SK-MEL-5 (cell line): ENCODE results near the gene MUC4. TPM values are rescaled to one million over a fixed set of nuclear protein-coding genes. Genes with fewer than 3 reads are reported as not detected.

Experiments used
- DNase-seq: peaks from one replicate; pipeline ENCODE4 v3.0.0-alpha.2; 2016; ENCODE audit warnings: low read depth, low spot score
- in situ Hi-C: cut with HindIII; loops from 2 replicates; pipeline ENCODE4 v1.10.0; 2016; ENCODE audit warnings: low sequenced_read_pairs, high pct_unique_total_duplicates, low pct_unique_long_range_greater_than_20kb
- total RNA-seq: library from RNA; depleted of rRNA; stranded (reverse); fragments of >200 nt; shearing (Covaris generic); gene quantifications from 2 replicates; pipeline ENCODE4 v1.2.3, GENCODE V29; 2014

Gene MUC4
- total RNA-seq, 1 experiment from 2014 or later, result not detected

- in situ Hi-C loops, result no loop called here
- no peak for DNase-seq
Observed at GRCh38 chr3:195770081-195770840, 41.5 kb downstream of the MUC4 start.

DNA sequence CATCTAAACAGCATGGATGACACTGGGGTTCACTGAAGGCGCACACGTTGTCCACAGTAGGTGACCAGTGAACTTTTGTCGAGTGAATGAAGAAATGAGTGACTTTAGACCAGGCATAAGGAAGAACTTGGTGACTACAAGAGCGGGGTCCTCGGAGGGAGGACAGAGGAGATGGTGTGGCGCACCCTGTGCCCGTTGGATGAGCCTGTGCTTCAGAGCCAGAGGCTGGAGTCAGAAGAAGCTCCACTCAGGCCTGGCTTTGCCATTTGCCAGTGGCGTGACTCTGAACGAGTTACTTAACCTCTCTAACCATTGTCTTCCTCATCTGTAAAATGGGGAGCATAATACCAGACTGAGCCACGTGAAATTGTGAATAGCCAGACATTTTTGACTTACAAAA, 42.2 kb downstream of the MUC4 start:
- DNase-seq, result no peak
- in situ Hi-C loops, result no loop called here

GRCh38 chr3:195768831-195769303, 42.9 kb downstream of the MUC4 start:
- DNase-seq, result no peak
- in situ Hi-C loops, result no loop called here

DNA sequence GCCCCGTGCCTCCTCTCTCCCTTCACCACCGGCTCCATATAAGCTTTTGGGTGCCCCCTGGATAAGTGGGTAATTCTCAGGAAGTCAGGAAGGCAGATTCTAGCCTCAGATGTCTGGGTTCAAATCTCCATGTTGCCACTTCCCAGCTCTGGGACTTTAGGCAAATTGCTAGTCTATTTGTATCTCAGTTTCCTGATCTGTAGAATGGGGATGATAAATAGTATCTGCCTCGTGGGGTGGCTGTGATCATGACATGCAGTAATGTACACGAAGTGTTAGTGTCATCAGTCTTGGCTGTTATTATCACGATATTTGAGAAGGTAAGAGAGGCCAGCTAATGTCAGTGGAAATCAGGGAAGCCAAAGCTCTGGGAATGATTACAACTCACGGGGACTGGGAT, 43.3 kb downstream of the MUC4 start:
- in situ Hi-C loops, result no loop called here

GRCh38 chr3:195767792-195768191, 43.9 kb downstream of the MUC4 start:
- in situ Hi-C loops, result no loop called here
- no peak for DNase-seq

More for the DNA sequence above, 43.3 kb downstream of the MUC4 start:
- DNase-seq, result no peak

DNA sequence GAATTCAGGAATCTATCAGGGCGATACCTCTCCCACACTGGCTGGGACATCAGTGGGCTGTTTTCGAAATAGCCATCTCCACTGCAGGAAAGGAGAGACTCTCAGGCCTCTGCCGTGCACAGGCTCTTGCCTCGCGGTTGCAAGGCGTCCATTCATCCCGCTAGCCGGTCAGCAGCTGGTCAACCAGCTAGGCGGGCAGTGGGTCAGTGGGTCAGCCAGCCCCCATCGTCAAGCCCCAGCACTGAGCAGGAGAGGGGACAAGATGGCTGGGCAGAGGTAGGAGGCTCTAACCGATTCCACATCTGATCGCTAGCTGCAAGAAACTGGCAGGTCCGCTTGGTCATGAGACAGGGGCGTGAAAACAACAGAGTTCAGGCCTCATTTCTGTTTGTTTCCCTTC, 45.1 kb downstream of the MUC4 start:
- in situ Hi-C loops, result no loop called here
- DNase-seq, result no peak

DNA sequence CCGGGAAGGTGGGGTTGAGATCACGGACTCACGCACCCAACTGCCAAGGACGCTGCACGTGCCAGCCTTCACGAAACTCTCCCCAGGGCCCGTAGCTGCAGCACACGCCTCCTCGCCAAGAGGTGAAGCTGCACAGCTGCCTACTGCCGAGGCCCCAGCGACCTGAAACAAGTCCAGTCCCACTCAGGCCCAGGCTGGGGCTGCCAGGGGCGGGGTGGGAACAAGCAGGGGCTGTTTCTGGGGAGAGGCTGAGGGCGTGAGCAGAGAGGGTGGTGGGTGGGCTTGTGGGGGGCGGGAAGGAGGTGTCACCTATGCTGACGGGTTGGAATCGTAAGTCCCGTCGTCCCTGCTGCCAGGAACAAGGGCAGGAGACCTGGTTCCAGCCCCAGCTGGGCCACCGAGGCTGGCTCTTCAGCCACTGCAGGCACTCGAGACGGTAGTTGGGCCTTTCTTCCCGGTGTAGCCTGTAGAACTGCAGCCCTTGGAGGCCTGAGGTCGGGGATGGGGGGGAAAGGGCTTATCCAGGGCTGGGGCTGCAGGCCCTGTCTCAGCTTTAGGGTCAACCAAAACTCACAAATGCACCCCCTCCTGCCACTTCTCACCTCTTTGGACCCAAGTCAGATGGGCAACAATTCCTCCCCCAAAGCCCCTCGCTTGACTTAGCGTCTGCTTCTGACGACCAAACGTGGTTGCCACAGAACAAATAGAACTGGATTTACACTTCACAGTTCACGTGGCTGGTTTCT, 46.6 kb downstream of the MUC4 start:
- in situ Hi-C loops, result no loop called here
- no peak for DNase-seq

GRCh38 chr3:195763843-195764825, 47.6 kb downstream of the MUC4 start:
- in situ Hi-C loops, result no loop called here
- no peak for DNase-seq

DNA sequence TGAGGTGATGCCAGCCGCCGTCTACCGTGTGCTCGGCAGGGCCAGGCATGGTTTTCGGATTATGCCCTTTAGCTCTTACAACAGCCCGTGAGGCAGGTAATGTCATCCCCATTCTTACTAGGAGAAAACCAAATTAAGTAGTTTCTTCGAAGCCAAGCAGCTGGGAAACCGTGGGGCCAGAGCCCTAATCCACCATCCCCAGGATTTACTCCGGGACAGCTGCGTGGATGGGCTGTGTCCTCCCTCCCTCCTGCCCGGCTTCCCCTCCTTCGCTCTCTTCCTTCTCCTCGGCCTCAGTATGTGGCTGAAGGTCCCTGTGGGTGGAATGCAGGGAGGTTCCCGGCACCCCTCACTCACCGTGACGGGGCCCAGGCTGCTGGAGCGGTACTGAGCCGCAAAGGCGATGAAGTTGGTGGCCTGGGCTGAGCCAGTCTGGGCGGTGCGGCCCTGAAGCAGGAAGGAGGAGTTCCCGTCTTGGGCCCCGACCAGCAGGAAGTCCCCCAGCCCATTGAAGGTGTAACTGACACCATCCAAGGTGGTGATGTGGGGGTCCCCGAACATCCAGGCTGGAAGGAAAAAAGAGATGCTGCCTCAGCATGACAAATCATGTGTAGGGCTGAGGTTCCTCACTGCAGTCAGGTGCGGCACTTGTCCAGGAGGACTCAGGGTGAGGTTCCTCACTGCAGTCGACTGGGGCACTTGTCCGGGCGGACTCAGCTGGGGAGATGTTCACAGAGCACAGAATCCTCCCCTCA, 48.5 kb downstream of the MUC4 start:
- no peak for DNase-seq
- in situ Hi-C loops, result no loop called here

DNA sequence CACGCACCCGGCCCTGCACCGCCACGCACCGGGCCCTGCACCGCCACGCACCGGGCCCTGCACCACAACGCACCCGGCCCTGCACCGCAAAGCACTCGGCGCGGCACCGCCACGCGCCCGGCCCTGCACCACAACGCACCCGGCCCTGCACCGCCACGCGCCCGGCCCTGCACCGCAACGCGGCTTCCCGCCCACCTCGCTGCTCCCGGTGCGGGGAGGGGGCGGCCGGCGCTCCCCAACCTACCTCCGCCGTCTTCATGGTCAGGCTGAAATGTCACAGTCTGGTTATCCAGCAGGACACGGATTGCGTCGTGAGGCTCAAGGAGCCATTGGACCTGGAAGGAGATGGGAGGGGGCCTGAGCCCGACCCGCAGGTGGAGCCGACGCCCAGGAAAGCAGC, 49.1 kb downstream of the MUC4 start:
- in situ Hi-C loops, result no loop called here
- no peak for DNase-seq

DNA sequence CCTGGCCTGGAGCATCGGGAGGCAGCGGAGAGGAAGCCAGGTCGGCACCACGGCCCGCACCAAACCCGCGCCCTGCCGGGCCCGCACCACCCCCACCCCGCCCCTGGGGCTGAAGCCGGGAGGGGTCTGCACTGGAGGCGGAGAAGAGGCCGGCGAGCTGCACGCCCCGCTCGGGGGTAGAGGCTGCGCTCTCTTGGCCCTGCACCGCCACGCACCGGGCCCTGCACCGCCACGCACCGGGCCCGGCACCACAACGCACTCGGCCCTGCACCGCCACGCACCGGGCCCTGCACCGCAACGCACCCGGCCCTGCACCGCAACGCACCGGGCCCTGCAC, 49.5 kb downstream of the MUC4 start:
- in situ Hi-C loops, result no loop called here

GRCh38 chr3:195761567-195762248, 50.0 kb downstream of the MUC4 start:
- in situ Hi-C loops, result no loop called here
- DNase-seq, result no peak

More for the DNA sequence above, 49.5 kb downstream of the MUC4 start:
- no peak for DNase-seq

- in situ Hi-C loops, result no loop called here
- no peak for DNase-seq
Observed at GRCh38 chr3:195761123-195761566, 50.6 kb downstream of the MUC4 start.

- DNase-seq, result no peak
- in situ Hi-C loops, result no loop called here
Observed at GRCh38 chr3:195760345-195761122, 51.2 kb downstream of the MUC4 start.

GRCh38 chr3:195758721-195759353, 52.9 kb downstream of the MUC4 start:
- no peak for DNase-seq
- in situ Hi-C loops, result no loop called here

- no peak for DNase-seq
- in situ Hi-C loops, result no loop called here
Observed at GRCh38 chr3:195757827-195758226, 53.9 kb downstream of the MUC4 start.
